ENCODE results near the gene EMC8.

Gene EMC8

DNA sequence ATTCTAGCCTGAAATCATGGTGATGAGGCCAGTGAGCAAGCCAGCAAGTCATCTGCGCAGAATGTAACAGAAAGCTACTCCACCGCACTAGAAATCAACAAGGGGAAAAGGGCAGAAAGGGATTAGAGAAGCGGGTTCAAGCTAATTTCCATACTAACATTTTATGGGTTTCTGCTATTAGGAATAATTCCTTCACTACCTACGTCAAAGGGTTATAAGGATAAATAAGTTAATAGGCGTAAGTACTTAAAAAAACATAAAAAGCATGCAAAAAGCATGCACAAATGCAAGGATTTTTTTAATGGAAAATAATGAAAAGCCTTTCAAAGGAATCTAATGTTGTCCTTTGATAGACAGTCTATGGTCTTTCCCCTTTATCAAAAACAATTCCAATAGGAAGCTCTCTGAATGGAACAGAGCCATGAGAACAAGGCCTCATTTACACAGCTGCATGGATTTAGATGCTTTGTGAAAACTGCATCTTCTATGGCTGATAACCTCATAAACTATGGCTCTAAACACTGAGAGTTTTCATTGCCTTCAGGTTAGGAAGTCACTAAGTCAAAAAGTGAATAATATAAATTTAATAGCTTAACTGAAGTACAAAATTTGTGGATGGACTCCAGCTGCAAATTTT lies 5.6 kb downstream of the EMC8 start:
- Histone ChIP-seq H3K36me3 (peaks cover 5% of the 10 kb centered on the region), H3K9me3 (ENCODE audit: severe bottlenecking) (no peaks in the 10 kb centered on the region), H3K27ac (no peak overlapping the region), H3K4me3 (ENCODE audit: low read depth, low read length) (no peak overlapping the region), H3K27me3 (ENCODE audit: insufficient read depth, low read depth, severe bottlenecking) (no peaks in the 10 kb centered on the region)
- DNase-seq = no peak
- TF ChIP-seq CTCF (IDR thresholded peaks at IDR 0.05; ENCODE audit: low read depth, low read length) = no peak

DNA sequence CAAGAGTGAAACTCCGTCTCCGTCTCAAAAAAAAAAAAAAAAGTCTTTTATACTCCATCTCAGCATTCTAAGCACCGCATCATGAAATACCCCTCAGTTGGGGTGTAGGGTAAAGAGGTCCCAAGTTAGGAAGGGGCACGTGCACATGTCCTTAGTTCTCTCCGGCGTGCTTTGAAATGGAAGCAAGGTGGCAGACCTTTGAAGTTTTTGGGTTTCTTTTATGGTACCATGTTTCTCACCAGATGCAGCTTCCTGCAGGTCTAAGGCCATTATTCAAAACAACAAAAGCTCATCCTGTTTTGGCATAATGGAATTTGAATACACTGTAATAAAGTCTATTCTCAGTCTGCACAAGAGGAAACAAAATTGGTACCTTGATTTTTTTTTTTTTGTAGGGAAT lies 9.6 kb downstream of the EMC8 start:
- Histone ChIP-seq H3K36me3 (peaks cover 12% of the 10 kb centered on the region), H3K4me3 (ENCODE audit: low read depth, low read length) (no peak overlapping the region), H3K27ac (no peak overlapping the region), H3K27me3 (ENCODE audit: insufficient read depth, low read depth, severe bottlenecking) (no peaks in the 10 kb centered on the region), H3K9me3 (ENCODE audit: severe bottlenecking) (no peaks in the 10 kb centered on the region)
- DNase-seq = no peak
- no peak for TF ChIP-seq CTCF (IDR thresholded peaks at IDR 0.05; ENCODE audit: low read depth, low read length)

DNA sequence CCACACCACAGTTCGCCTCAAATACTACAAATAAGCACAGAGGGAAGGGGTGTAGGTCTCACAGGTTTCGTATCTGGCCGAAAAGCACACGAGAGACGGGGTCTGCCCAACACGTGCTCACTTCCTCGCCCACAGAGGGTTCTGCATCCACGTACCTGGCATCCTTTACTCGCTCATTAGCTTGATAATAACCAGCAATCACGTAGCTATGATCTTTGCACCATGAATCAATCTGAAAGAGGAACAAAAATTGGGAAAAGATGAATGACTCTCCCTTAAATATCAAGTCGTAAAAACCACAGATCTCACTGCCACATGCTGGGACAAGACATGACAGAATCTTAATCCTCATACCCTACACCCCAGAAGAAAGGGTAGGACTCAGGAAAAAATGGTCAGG lies 10.5 kb downstream of the EMC8 start:
- no peaks in the 10 kb centered on the region for H3K27me3 ChIP-seq (ENCODE audit: insufficient read depth, low read depth, severe bottlenecking)
- TF ChIP-seq CTCF (IDR thresholded peaks at IDR 0.05; ENCODE audit: low read depth, low read length) = no peak
- H3K36me3 ChIP-seq = peaks cover 12% of the 10 kb centered on the region
- H3K27ac ChIP-seq = no peak overlapping the region
- H3K4me3 ChIP-seq (ENCODE audit: low read depth, low read length) = no peak overlapping the region
- no peaks in the 10 kb centered on the region for H3K9me3 ChIP-seq (ENCODE audit: severe bottlenecking)
- DNase-seq = no peak

- H3K27me3 ChIP-seq (ENCODE audit: insufficient read depth, low read depth, severe bottlenecking) = no peaks in the 10 kb centered on the region
- no peak overlapping the region for H3K27ac ChIP-seq
- no peak for TF ChIP-seq CTCF (IDR thresholded peaks at IDR 0.05; ENCODE audit: low read depth, low read length)
- no peak for DNase-seq
- no peak overlapping the region for H3K4me3 ChIP-seq (ENCODE audit: low read depth, low read length)
- no peaks in the 10 kb centered on the region for H3K9me3 ChIP-seq (ENCODE audit: severe bottlenecking)
- H3K36me3 ChIP-seq = peaks cover 7% of the 10 kb centered on the region
Observed at GRCh38 chr16:85785927-85786326, 13.4 kb downstream of the EMC8 start.

DNA sequence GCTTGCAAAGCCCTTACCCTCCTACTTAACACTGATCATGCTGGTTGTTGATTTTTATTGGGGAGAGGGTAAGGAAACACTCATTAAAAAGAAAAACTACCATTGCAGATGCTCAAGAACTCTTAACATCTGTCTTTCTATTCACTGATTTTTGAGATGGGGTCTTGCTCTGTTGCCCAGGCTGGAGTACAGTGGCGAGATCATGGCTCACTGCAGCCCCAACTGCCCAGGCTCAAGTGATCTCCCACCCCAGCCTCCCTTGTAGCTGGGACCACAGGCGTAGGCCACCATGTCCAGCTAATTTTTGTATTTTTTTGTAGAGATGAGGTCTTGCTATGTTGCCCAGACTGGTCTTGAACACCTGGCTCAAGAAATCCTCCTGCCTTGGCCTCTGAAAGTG lies 14.5 kb downstream of the EMC8 start:
- peaks cover 7% of the 10 kb centered on the region for H3K36me3 ChIP-seq
- no peaks in the 10 kb centered on the region for H3K27me3 ChIP-seq (ENCODE audit: insufficient read depth, low read depth, severe bottlenecking)

More for the DNA sequence above, 14.5 kb downstream of the EMC8 start:
- Histone ChIP-seq H3K27ac (no peak overlapping the region), H3K4me3 (ENCODE audit: low read depth, low read length) (no peak overlapping the region), H3K9me3 (ENCODE audit: severe bottlenecking) (no peaks in the 10 kb centered on the region)
- TF ChIP-seq CTCF (IDR thresholded peaks at IDR 0.05; ENCODE audit: low read depth, low read length) = no peak
- no peak for DNase-seq
